Activated CD8-positive, alpha-beta T cell treated with anti-CD3 and anti-CD28 coated beads, Interleukin-2, amount 10 ng/mL, durations not matched to agents 7 days and 5 days (primary cell): ENCODE measurements around the gene DEPDC5. TPM values are rescaled to one million over a fixed set of nuclear protein-coding genes. Genes with fewer than 3 reads are reported as not detected.
"Not testable (repeated sequence)": the region's sequence is repeated elsewhere in the genome, so short reads cannot be mapped to it uniquely, and the experiment has no call there.

Experiments used
- ATAC-seq: fragments of 150-1000 bp; cut with Tn5 transposase; one replicate; pipeline ENCODE4 v1.10.0; 2021; ENCODE audit warnings: moderate library complexity
- CTCF ChIA-PET: fragments of 350-600 bp; sonication (Branson Sonifier 250); formaldehyde crosslinking; loops from one replicate; lab custom pipeline; 2021; ENCODE audit warnings: antibody characterized with exemption; lab: Charles Lee
- POLR2A ChIA-PET: fragments of 350-600 bp; sonication (Branson Sonifier 250); formaldehyde crosslinking; loops from one replicate; lab custom pipeline; 2021; ENCODE audit warnings: antibody characterized with exemption; lab: Charles Lee
- DNase-seq: peaks from one replicate; pipeline ENCODE4 v3.0.0-alpha.2; 2020
- H3K27ac Mint-ChIP-seq: one replicate; pipeline ENCODE4 v1.8.0; 2021; ENCODE audit warnings: mild to moderate bottlenecking, mixed read lengths
- H3K27me3 Mint-ChIP-seq: one replicate; pipeline ENCODE4 v1.8.0; 2021; ENCODE audit warnings: low read depth, mixed read lengths
- H3K36me3 Mint-ChIP-seq: one replicate; pipeline ENCODE4 v1.8.0; 2021; ENCODE audit warnings: low read depth, mixed read lengths
- H3K4me1 Mint-ChIP-seq: one replicate; pipeline ENCODE4 v1.8.0; 2021; ENCODE audit warnings: low read depth, mixed read lengths
- H3K4me3 Mint-ChIP-seq: one replicate; pipeline ENCODE4 v1.8.0; 2021; ENCODE audit warnings: mild to moderate bottlenecking, mixed read lengths
- H3K9me3 Mint-ChIP-seq: one replicate; pipeline ENCODE4 v1.8.0; 2022; ENCODE audit warnings: mixed read lengths; ENCODE audit not compliant: insufficient read depth
- total RNA-seq, 2 experiments: library from RNA; stranded (reverse); gene quantifications; one replicate each; pipeline ENCODE4 v1.2.3, GENCODE V29; 2021

The DEPDC5 gene
- total RNA-seq, 2 experiments from 2014 or later = 43.5 to 45.6 TPM

- no peak for ATAC-seq
- DNase-seq = no peak
- Mint-ChIP-seq H3K36me3 (peaks cover 22% of the 10 kb centered on the region), H3K4me3 (peak overlapping the region; percentile 90), H3K27ac (peak overlapping the region; percentile 96), H3K4me1 (peaks cover 59% of the 10 kb centered on the region), H3K9me3 (no peaks in the 10 kb centered on the region), H3K27me3 (no peaks in the 10 kb centered on the region)
- POLR2A ChIA-PET = interaction anchor here (0.6 kb wide), 1 partner anchor 205 kb away, joined by 4 read pairs; no protein-coding TSS in a partner anchor
- CTCF ChIA-PET = interaction anchor here (0.7 to 1.9 kb wide), 2 partner anchors 85 kb away, joined by 3 to 11 read pairs; no protein-coding TSS in a partner anchor
Observed at GRCh38 chr22:31750365-31751284, 3.2 kb upstream of the DEPDC5 start.

- H3K36me3 Mint-ChIP-seq = peaks cover 17% of the 10 kb centered on the region
- ChIA-PET CTCF (interaction anchor here (1.0 to 1.5 kb wide), 3 partner anchors 75 to 218 kb away, joined by 3 to 5 read pairs (median 5); partner anchors contain the start of gene PISD), POLR2A (interaction anchor here (2.3 kb wide), 2 partner anchors 76 to 90 kb away, joined by 9 to 16 read pairs; partner anchors contain the start of gene PISD)
- ATAC-seq = no peak
- H3K27me3 Mint-ChIP-seq = no peaks in the 10 kb centered on the region
- DNase-seq = no peak
- peak overlapping the region; percentile 80 for H3K4me3 Mint-ChIP-seq
- H3K4me1 Mint-ChIP-seq = peaks cover 57% of the 10 kb centered on the region
- H3K9me3 Mint-ChIP-seq = no peaks in the 10 kb centered on the region
- H3K27ac Mint-ChIP-seq = peak overlapping the region; percentile 99
Observed at GRCh38 chr22:31752096-31752847, 1.5 kb upstream of the DEPDC5 start.

- no peaks in the 10 kb centered on the region for H3K27me3 Mint-ChIP-seq
- POLR2A ChIA-PET = interaction anchor here (0.6 to 2.3 kb wide), 9 partner anchors 12 to 198 kb away, joined by 3 to 16 read pairs (median 4); partner anchors contain the start of gene PISD
- peaks cover 13% of the 10 kb centered on the region for H3K36me3 Mint-ChIP-seq
- H3K27ac Mint-ChIP-seq = peak overlapping the region; percentile 99
- no peak for ATAC-seq
- H3K4me3 Mint-ChIP-seq = peak overlapping the region; percentile 80
- CTCF ChIA-PET = interaction anchor here (0.6 to 1.5 kb wide), 6 partner anchors 15 to 217 kb away, joined by 3 to 9 read pairs (median 5); partner anchors contain the start of gene PISD
- DNase-seq = peak; percentile 21
- H3K9me3 Mint-ChIP-seq = no peaks in the 10 kb centered on the region
- peaks cover 48% of the 10 kb centered on the region for H3K4me1 Mint-ChIP-seq
Observed at GRCh38 chr22:31753005-31753633, 700 bp upstream of the DEPDC5 start.

- Mint-ChIP-seq H3K27me3 (no peaks in the 10 kb centered on the region), H3K4me3 (peak overlapping the region; percentile 80), H3K4me1 (peaks cover 41% of the 10 kb centered on the region), H3K36me3 (peaks cover 14% of the 10 kb centered on the region), H3K9me3 (no peaks in the 10 kb centered on the region), H3K27ac (peak overlapping the region; percentile 99)
- DNase-seq (no peak), ATAC-seq (no peak)
- ChIA-PET CTCF (interaction anchor here (1.4 to 1.8 kb wide), 2 partner anchors 64 to 89 kb away, joined by 4 to 5 read pairs; no protein-coding TSS in a partner anchor), POLR2A (no interaction called here)
Observed at GRCh38 chr22:31754813-31755212, 994 bp downstream of the DEPDC5 start.

GRCh38 chr22:31757265-31757664 lies 3.4 kb downstream of the DEPDC5 start:
- Mint-ChIP-seq H3K27me3 (no peaks in the 10 kb centered on the region), H3K4me3 (no peak overlapping the region), H3K9me3 (no peaks in the 10 kb centered on the region), H3K4me1 (peaks cover 31% of the 10 kb centered on the region), H3K36me3 (peaks cover 28% of the 10 kb centered on the region), H3K27ac (no peak overlapping the region)
- ChIA-PET POLR2A (no interaction called here), CTCF (no interaction called here)
- DNase-seq (no peak), ATAC-seq (no peak)

GRCh38 chr22:31758860-31759259 lies 5.0 kb downstream of the DEPDC5 start:
- peaks cover 30% of the 10 kb centered on the region for H3K36me3 Mint-ChIP-seq
- H3K27ac Mint-ChIP-seq, ATAC-seq, H3K4me3 Mint-ChIP-seq, POLR2A ChIA-PET, H3K9me3 Mint-ChIP-seq, H3K27me3 Mint-ChIP-seq, DNase-seq: not testable (repeated sequence)
- CTCF ChIA-PET = interaction anchor here (1.3 to 1.6 kb wide), 2 partner anchors 93 to 212 kb away, joined by 4 to 5 read pairs; no protein-coding TSS in a partner anchor
- H3K4me1 Mint-ChIP-seq = peaks cover 20% of the 10 kb centered on the region

- Mint-ChIP-seq H3K36me3 (peaks cover 51% of the 10 kb centered on the region), H3K4me1 (no peaks in the 10 kb centered on the region), H3K27ac (no peak overlapping the region), H3K27me3 (no peaks in the 10 kb centered on the region), H3K4me3 (no peak overlapping the region), H3K9me3 (no peaks in the 10 kb centered on the region)
- ChIA-PET CTCF (no interaction called here), POLR2A (interaction anchor here (0.6 kb wide), 1 partner anchor 12 kb away, joined by 4 read pairs; no protein-coding TSS in a partner anchor)
- DNase-seq = no peak
- ATAC-seq = no peak
Observed at GRCh38 chr22:31764785-31765184, 11.0 kb downstream of the DEPDC5 start.

- Mint-ChIP-seq H3K27ac (no peak overlapping the region), H3K4me1 (no peaks in the 10 kb centered on the region), H3K36me3 (peaks cover 48% of the 10 kb centered on the region), H3K27me3 (no peaks in the 10 kb centered on the region), H3K4me3 (no peak overlapping the region), H3K9me3 (no peaks in the 10 kb centered on the region)
- ATAC-seq = no peak
- POLR2A ChIA-PET = interaction anchor here (0.7 kb wide), 1 partner anchor 401 kb away, joined by 3 read pairs; no protein-coding TSS in a partner anchor
- no peak for DNase-seq
- CTCF ChIA-PET = interaction anchor here (1.1 to 2.0 kb wide), 3 partner anchors 15 to 103 kb away, joined by 3 to 9 read pairs (median 3); partner anchors contain the start of gene DEPDC5
Observed at GRCh38 chr22:31768422-31769059, 14.7 kb downstream of the DEPDC5 start.

- ATAC-seq = no peak
- Mint-ChIP-seq H3K36me3 (peaks cover 33% of the 10 kb centered on the region), H3K27me3 (no peaks in the 10 kb centered on the region), H3K4me3 (no peak overlapping the region), H3K4me1 (no peaks in the 10 kb centered on the region), H3K9me3 (no peaks in the 10 kb centered on the region), H3K27ac (no peak overlapping the region)
- no peak for DNase-seq
- ChIA-PET POLR2A (no interaction called here), CTCF (no interaction called here)
Observed at GRCh38 chr22:31773416-31773815, 19.6 kb downstream of the DEPDC5 start.

- ChIA-PET CTCF (interaction anchor here (0.7 kb wide), 1 partner anchor 60 kb away, joined by 3 read pairs; no protein-coding TSS in a partner anchor), POLR2A (no interaction called here)
- H3K9me3 Mint-ChIP-seq = no peaks in the 10 kb centered on the region
- DNase-seq (no peak), ATAC-seq (no peak)
- H3K36me3 Mint-ChIP-seq = peaks cover 37% of the 10 kb centered on the region
- no peaks in the 10 kb centered on the region for H3K27me3 Mint-ChIP-seq
- no peaks in the 10 kb centered on the region for H3K4me1 Mint-ChIP-seq
- no peak overlapping the region for H3K4me3 Mint-ChIP-seq
- no peak overlapping the region for H3K27ac Mint-ChIP-seq
Observed at GRCh38 chr22:31776231-31776630, 22.4 kb downstream of the DEPDC5 start.
